ENCODE data around the gene MYO18B. TPM values are rescaled to one million over a fixed set of nuclear protein-coding genes. Genes with fewer than 3 reads are reported as not detected.
"Not testable (repeated sequence)": the region's sequence is repeated elsewhere in the genome, so short reads cannot be mapped to it uniquely, and the experiment has no call there.

MYO18B gene
- total RNA-seq, 8 experiments from 2014 or later, result 0.09 to 0.91 (median 0.32) TPM

DNA sequence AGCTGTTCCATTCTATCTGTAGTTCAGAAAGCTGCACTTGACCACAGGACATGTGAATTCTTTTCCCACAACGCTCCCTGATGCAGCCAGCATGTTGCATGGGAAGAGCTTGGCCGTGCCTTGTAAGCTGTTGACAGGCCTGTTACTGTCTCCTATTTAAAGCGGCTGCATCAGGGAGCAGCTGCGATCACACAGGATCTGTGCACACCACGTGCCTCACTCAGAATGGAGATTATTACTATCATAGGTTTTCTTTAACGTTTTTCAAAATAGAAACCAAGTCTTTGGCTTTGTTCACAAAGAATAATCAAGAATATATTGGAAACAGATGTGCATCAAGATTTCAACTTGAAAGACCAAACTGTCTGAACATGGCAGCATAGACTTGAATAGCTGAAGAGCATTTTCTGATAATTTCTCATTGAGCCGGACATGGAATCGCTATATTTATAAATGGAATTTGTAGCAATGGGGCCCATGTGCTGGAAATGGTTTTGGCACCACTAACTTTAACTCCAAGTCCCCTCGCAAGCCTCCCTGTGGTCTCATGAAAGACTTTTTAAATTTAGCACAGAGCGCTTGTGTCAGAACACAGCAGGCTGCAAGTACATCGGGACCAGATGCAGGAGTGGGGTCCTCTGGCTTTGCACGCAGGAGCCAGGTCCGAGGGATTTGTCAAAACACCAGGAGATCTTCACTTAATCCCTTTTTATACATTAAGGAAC is 40.8 kb upstream of the MYO18B start:
- WGBS, 10 experiments, result 0 to 81% (median 62%) methylated on average over 1 to 11 of the region's 13 CpGs; no CpG with 5 or more reads in 1 of the 10 experiments
- no peak overlapping the region for H3K27ac ChIP-seq

DNA sequence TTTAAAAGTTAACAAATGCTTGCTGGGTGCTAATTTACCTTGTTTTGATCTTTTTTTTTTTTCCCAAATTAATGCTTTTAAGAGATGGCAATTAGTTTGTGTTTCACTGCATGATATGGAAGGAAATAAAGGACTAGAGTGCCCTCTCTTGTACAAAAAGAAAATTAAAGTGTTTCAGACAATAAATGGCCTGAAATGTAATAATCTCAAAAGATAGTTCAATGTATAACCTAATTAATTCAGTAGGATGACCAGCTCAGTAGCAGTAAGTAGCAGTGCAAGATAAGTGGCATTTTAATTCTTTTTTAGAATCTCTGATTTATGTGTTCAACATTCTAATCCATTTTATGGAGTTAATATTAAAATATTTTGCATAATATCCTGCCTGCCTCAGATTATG is 39.9 kb upstream of the MYO18B start:
- ATAC-seq (replicated peaks in 6 of 8), result peak in 3 of 8 experiments; percentile 27 to 45 (median 27)
- in situ Hi-C loops (cut with MboI; ENCODE audit: low pct_unique_long_range_greater_than_20kb in 2 of 9, low sequenced_read_pairs in 9 of 9, unreplicated experiment in 9 of 9), result loop anchor here in 4 of 9 experiments (10.0 to 25.0 kb wide), 3 partner anchors 227 to 240 kb away; no protein-coding TSS in a partner anchor

More for the DNA sequence above, 40.8 kb upstream of the MYO18B start:
- H3K4me3 ChIP-seq, result no peak overlapping the region
- in situ Hi-C loops (cut with MboI; ENCODE audit: low pct_unique_long_range_greater_than_20kb in 2 of 9, low sequenced_read_pairs in 9 of 9, unreplicated experiment in 9 of 9), result loop anchor here in 4 of 9 experiments (10.0 to 25.0 kb wide), 3 partner anchors 226 to 239 kb away; no protein-coding TSS in a partner anchor
- ATAC-seq (replicated peaks in 6 of 8), result peak; percentile 42 to 98 (median 64)
- peaks cover 2 to 5% of the 10 kb centered on the region in 2 donors for H3K4me1 ChIP-seq (replicated peaks in 1 of 2)

DNA sequence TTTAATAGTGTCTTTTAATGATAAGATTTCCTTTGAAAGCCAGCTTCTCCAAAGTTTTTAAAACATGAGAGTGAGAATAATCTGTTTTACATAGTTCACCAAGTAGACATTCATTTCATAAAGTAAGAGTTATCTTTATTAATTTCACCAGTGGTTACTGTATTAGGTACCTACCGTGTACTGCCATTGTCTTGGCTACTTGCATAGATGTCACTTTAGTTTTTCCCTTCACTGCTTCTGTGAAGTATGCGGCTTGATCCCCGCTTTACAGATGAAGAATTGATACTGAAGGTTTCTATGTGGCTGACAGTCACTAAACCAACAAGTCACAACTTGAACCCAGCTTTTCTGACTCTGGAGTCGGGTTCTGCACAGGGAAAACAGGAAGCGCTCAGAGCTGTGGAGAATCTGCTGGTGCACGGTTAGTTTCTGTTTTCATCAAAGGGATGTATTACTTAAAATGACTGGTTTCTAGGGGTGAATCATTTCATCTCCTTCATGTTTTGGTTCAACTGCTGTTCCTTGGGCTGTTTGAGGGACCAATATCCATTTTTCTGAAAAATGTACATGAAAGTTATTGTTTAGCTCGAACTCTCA is 39.3 kb upstream of the MYO18B start:
- in situ Hi-C loops (cut with MboI; ENCODE audit: low pct_unique_long_range_greater_than_20kb in 2 of 9, low sequenced_read_pairs in 9 of 9, unreplicated experiment in 9 of 9), result loop anchor here in 4 of 9 experiments (10.0 to 25.0 kb wide), 3 partner anchors 228 to 240 kb away; no protein-coding TSS in a partner anchor
- Histone ChIP-seq H3K4me3 (no peak overlapping the region), H3K27ac (no peak overlapping the region), H3K4me1 (replicated peaks in 1 of 2) (peaks cover 2 to 5% of the 10 kb centered on the region in 2 donors)
- whole genome bisulfite sequencing, 10 experiments, result 74 to 100% (median 89%) methylated on average over 1 to 7 of the region's 7 CpGs
- no peak for ATAC-seq (replicated peaks in 6 of 8)

More for the DNA sequence above, 39.9 kb upstream of the MYO18B start:
- H3K4me3 ChIP-seq, result no peak overlapping the region
- peaks cover 2 to 5% of the 10 kb centered on the region in 2 donors for H3K4me1 ChIP-seq (replicated peaks in 1 of 2)
- no peak overlapping the region for H3K27ac ChIP-seq

DNA sequence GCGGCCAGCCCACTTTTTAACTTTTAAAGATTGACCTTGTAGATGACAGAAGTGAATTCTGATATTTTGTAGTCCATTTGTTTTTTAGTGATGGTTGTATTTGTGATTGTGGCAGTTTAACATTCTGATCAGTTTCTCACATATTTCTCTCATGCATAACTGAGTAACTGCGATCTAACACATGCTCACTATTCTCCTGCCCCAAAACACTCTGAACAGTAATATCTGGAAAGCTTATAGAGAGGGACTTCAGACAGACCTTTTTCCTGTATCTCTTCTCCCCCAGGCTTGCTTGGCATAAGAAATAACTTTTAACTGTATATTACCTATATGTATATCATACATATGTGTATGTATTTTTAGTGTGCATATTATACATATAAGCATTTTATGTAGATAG is 37.3 kb upstream of the MYO18B start:
- in situ Hi-C loops (cut with MboI; ENCODE audit: low pct_unique_long_range_greater_than_20kb in 2 of 9, low sequenced_read_pairs in 9 of 9, unreplicated experiment in 9 of 9), result loop anchor here in 4 of 9 experiments (10.0 to 25.0 kb wide), 3 partner anchors 230 to 242 kb away; no protein-coding TSS in a partner anchor
- no peak overlapping the region for H3K27ac ChIP-seq
- peak in 1 of 8 experiments; percentile 44 for ATAC-seq (replicated peaks in 6 of 8)

DNA sequence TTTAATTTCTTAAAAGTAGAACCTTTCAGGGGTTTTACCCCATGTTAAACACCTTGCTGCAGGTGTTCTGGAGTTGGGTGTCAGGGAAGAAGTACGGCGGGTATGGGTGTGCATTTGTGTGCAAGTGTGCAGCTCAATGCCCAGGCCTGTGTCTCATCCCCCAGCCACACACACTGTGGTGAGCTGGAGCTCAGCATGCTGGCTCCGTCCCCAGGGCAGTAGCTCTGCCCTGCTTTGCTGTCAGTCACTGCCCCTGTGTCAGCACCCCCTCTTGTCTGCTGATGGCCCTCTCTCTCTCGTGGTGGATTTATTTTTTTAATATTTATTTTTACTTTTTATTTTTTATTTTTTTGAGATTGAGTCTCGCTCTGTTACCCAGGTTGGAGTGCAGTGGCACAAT is 35.8 kb upstream of the MYO18B start:
- Histone ChIP-seq H3K4me1 (replicated peaks in 1 of 2) (peaks cover 1 to 2% of the 10 kb centered on the region in 2 donors), H3K4me3 (no peak overlapping the region), H3K27ac (no peak overlapping the region)
- in situ Hi-C loops (cut with MboI; ENCODE audit: low pct_unique_long_range_greater_than_20kb in 2 of 9, low sequenced_read_pairs in 9 of 9, unreplicated experiment in 9 of 9), result loop anchor here in 4 of 9 experiments (10.0 to 25.0 kb wide), 3 partner anchors 231 to 244 kb away; no protein-coding TSS in a partner anchor
- ATAC-seq (replicated peaks in 6 of 8), result no peak
- WGBS, 10 experiments, result 36 to 93% (median 80%) methylated on average over 1 to 5 of the region's 5 CpGs; no CpG with 5 or more reads in 3 of the 10 experiments

More for the DNA sequence above, 37.3 kb upstream of the MYO18B start:
- WGBS, 10 experiments, result 63 to 100% (median 94%) methylated on average over 1 to 2 of the region's 2 CpGs; no CpG with 5 or more reads in 4 of the 10 experiments
- Histone ChIP-seq H3K4me1 (replicated peaks in 1 of 2) (peaks cover 2 to 5% of the 10 kb centered on the region in 2 donors), H3K4me3 (no peak overlapping the region)

DNA sequence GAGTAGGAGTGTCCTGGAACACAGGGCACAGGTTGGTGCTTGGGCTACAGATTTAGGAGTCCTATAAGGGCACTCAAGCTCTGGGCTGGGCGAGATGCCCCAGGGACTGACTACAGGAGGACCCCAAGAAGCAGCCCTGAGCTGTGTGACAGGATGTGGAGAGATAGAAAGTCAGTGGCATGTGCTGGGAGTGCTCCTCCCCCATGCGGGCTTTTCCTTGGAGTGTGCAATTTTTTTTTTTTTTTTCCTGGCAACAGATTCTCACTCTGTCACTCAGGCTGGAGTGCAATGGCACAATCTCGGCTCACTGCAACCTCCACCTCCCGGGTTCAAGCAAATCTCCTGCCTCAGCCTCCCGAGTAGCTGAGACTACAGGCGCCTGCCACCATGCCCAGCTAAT is 33.6 kb upstream of the MYO18B start:
- in situ Hi-C loops (cut with MboI; ENCODE audit: low pct_unique_long_range_greater_than_20kb in 2 of 9, low sequenced_read_pairs in 9 of 9, unreplicated experiment in 9 of 9), result loop anchor here in 4 of 9 experiments (10.0 to 25.0 kb wide), 3 partner anchors 234 to 246 kb away; no protein-coding TSS in a partner anchor
- H3K27ac ChIP-seq; ATAC-seq (replicated peaks in 6 of 8); H3K4me1 ChIP-seq (replicated peaks in 1 of 2); H3K4me3 ChIP-seq: not testable (repeated sequence)
- 57 to 100% (median 87%) methylated on average over 1 to 4 of the region's 6 CpGs; no CpG with 5 or more reads in 3 of the 10 experiments for WGBS, 10 experiments

DNA sequence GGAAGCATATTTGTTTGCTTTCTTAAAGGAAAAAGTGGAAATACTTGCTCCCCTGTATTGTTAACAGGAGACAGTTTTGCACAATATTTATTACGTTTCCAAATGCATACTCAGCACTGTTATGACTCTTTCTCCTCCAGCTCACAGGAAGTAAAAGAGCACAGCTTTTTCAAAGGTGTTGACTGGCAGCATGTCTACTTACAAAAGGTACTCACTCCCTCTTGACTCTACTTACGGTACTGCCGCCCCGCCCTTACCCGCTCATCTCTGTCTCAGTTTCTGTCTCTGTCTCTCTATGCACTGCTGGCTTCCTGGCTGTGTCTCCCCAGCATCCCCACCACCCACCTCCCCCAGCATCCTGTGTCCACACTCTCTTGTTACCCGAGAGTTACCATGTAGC is 32.2 kb upstream of the MYO18B start:
- in situ Hi-C loops (cut with MboI; ENCODE audit: low pct_unique_long_range_greater_than_20kb in 2 of 9, low sequenced_read_pairs in 9 of 9, unreplicated experiment in 9 of 9), result loop anchor here in 4 of 9 experiments (10.0 to 25.0 kb wide), 3 partner anchors 235 to 247 kb away; no protein-coding TSS in a partner anchor
- Histone ChIP-seq H3K4me1 (replicated peaks in 1 of 2) (no peaks in the 10 kb centered on the region), H3K27ac (no peak overlapping the region), H3K4me3 (no peak overlapping the region)
- ATAC-seq (replicated peaks in 6 of 8), result no peak
- WGBS, 10 experiments, result 80 to 100% (median 90%) methylated on average over 1 to 6 of the region's 6 CpGs; no CpG with 5 or more reads in 3 of the 10 experiments

DNA sequence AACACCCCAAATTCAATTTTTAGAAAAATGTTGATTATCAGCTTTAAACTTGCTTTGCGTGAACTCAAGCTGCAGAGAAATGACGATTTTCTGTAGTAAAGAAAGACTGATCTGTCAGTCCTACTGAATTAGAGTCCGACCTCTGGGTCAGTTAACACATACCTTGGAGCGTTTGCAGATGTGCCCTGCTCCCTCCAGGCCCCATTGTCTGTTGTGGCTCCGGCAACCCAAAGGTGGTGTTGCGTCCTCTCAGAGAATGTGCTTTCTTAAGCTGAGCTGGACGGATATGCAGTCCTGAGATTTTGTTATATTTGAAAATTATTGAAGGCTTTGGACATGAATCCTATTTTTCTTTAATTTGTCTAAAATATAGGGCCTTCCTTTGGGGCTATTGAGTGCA is 31.5 kb upstream of the MYO18B start:
- no peak overlapping the region for H3K4me3 ChIP-seq
- no peak for ATAC-seq (replicated peaks in 6 of 8)
- no peak overlapping the region for H3K27ac ChIP-seq
- in situ Hi-C loops (cut with MboI; ENCODE audit: low pct_unique_long_range_greater_than_20kb in 2 of 9, low sequenced_read_pairs in 9 of 9, unreplicated experiment in 9 of 9), result loop anchor here in 2 of 9 experiments (25.0 kb wide), 1 partner anchor 248 kb away; no protein-coding TSS in a partner anchor
- no peaks in the 10 kb centered on the region for H3K4me1 ChIP-seq (replicated peaks in 1 of 2)
- WGBS, 10 experiments, result 64 to 100% (median 76%) methylated on average over 2 to 7 of the region's 7 CpGs; no CpG with 5 or more reads in 1 of the 10 experiments

DNA sequence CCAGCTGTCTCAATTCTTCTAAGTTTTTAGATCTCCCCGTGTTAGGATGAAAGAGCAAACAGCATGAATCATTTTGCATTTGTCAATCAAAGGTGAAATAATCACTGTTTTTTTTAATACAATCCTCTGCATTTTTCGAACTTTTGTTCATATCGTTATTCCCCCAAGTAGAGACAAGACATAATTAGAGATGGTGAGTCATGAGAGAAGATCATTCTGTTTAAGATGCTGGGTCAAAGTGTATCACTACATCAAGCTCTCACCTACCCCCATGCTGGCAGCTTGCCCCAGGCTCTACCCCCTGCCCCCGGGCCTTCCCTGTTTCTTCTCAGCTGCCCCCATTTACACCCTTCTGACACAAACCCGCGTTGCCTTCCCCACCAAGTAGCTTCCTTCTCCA is 30.5 kb upstream of the MYO18B start:
- Histone ChIP-seq H3K4me3 (no peak overlapping the region), H3K27ac (no peak overlapping the region), H3K4me1 (replicated peaks in 1 of 2) (no peaks in the 10 kb centered on the region)
- 22 to 100% (median 80%) methylated on average over 1 to 3 of the region's 6 CpGs for whole genome bisulfite sequencing, 10 experiments
- in situ Hi-C loops (cut with MboI; ENCODE audit: low pct_unique_long_range_greater_than_20kb in 2 of 9, low sequenced_read_pairs in 9 of 9, unreplicated experiment in 9 of 9), result loop anchor here in 2 of 9 experiments (25.0 kb wide), 1 partner anchor 249 kb away; no protein-coding TSS in a partner anchor
- ATAC-seq (replicated peaks in 6 of 8), result no peak

DNA sequence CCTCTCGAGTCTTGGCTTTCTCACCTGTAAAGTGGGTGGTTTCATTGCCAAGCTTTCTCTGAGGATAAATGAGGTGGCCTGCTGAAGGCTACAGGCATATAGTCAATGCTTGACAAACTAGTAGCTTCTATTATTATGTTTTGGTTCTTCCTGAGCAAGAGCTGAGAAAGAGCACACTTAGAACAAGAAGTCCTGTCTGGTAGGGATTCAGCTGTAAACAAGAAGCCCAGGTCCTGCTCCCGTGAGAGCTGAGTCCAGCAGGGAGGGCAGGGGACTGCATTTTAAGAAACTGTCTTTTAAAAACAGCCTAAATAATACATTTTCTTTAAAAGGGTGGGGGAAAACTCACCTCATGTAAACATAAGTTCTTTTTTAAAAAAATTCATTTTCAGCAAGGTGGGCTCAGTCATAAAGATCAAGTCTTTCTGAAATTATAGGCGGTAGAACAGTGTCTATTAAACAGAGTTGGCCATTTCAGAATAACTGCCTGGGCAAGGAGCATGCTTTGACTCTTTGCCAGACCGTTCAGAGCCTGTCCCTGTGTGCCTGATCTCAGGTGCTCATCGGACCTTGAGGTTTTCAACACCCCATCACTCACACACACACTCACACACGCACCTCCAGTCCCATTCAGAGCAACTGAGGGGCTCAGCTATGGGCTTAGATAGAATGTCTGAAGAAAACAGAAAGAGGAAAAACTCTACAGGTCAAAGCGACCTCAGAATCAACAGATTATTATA is 29.2 kb upstream of the MYO18B start:
- no peak for ATAC-seq (replicated peaks in 6 of 8)

DNA sequence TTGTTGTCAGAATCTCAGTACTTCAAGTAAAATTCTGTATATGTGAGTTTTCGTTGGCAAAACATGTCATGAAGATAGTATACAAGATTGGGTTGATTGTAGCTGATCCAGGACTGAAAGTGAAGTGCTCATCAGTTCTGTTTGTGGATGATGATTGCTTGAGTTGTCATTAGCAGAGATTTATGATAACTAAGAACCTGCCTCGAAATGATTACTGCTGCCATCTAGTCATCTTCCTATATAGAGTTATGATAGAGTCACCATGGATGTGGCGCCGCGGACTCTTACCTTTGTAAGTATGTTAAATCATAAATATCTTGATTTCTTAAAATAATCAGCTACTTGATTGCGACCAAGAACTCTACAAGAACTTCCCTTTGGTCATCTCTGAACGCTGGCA is 27.9 kb upstream of the MYO18B start:
- in situ Hi-C loops (cut with MboI; ENCODE audit: low pct_unique_long_range_greater_than_20kb in 2 of 9, low sequenced_read_pairs in 9 of 9, unreplicated experiment in 9 of 9), result loop anchor here in 2 of 9 experiments (25.0 kb wide), 1 partner anchor 252 kb away; no protein-coding TSS in a partner anchor
- no peak overlapping the region for H3K4me3 ChIP-seq
- ATAC-seq (replicated peaks in 6 of 8), result no peak
- no peaks in the 10 kb centered on the region for H3K4me1 ChIP-seq (replicated peaks in 1 of 2)
- H3K27ac ChIP-seq, result no peak overlapping the region
- WGBS, 10 experiments, result 74 to 100% (median 92%) methylated on average over 1 to 7 of the region's 7 CpGs

More for the DNA sequence above, 29.2 kb upstream of the MYO18B start:
- Histone ChIP-seq H3K4me1 (replicated peaks in 1 of 2) (no peaks in the 10 kb centered on the region), H3K4me3 (no peak overlapping the region), H3K27ac (no peak overlapping the region)
- in situ Hi-C loops (cut with MboI; ENCODE audit: low pct_unique_long_range_greater_than_20kb in 2 of 9, low sequenced_read_pairs in 9 of 9, unreplicated experiment in 9 of 9), result loop anchor here in 2 of 9 experiments (25.0 kb wide), 1 partner anchor 251 kb away; no protein-coding TSS in a partner anchor
- WGBS, 10 experiments, result 38 to 100% (median 77%) methylated on average over 1 to 6 of the region's 7 CpGs

DNA sequence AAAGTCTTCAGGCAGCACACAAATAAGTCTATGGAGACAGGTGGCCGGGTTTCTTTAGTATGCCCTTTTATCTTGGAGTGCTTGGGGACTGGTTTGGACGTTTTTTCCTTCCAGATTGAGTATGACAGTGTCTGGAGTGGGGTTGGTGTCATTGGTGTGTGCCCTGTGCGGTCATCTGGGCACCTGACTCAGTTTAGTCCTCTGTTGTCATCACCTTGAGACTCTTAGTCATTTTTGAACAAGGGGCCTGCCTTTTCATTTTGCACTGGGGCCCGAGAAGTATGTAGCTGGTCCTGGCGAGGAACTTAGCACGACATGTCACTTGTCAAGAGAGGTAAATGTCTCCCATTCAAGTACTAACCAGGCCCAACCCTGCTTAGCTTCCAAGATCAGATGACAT is 27.2 kb upstream of the MYO18B start:
- in situ Hi-C loops (cut with MboI; ENCODE audit: low pct_unique_long_range_greater_than_20kb in 2 of 9, low sequenced_read_pairs in 9 of 9, unreplicated experiment in 9 of 9), result loop anchor here in 2 of 9 experiments (25.0 kb wide), 1 partner anchor 252 kb away; no protein-coding TSS in a partner anchor
- H3K27ac ChIP-seq, result no peak overlapping the region
- no peaks in the 10 kb centered on the region for H3K4me1 ChIP-seq (replicated peaks in 1 of 2)
- WGBS, 10 experiments, result 25 to 79% (median 69%) methylated on average over 3 to 6 of the region's 6 CpGs; no CpG with 5 or more reads in 1 of the 10 experiments
- no peak for ATAC-seq (replicated peaks in 6 of 8)
- no peak overlapping the region for H3K4me3 ChIP-seq

Measured in motor neuron (in vitro differentiated cells).